ENCODE results near the gene FKBP8. TPM values are rescaled to one million over a fixed set of nuclear protein-coding genes. Genes with fewer than 3 reads are reported as not detected.

The FKBP8 gene
- total RNA-seq, 2 donors from 2014 or later: 235 to 247 TPM

DNA sequence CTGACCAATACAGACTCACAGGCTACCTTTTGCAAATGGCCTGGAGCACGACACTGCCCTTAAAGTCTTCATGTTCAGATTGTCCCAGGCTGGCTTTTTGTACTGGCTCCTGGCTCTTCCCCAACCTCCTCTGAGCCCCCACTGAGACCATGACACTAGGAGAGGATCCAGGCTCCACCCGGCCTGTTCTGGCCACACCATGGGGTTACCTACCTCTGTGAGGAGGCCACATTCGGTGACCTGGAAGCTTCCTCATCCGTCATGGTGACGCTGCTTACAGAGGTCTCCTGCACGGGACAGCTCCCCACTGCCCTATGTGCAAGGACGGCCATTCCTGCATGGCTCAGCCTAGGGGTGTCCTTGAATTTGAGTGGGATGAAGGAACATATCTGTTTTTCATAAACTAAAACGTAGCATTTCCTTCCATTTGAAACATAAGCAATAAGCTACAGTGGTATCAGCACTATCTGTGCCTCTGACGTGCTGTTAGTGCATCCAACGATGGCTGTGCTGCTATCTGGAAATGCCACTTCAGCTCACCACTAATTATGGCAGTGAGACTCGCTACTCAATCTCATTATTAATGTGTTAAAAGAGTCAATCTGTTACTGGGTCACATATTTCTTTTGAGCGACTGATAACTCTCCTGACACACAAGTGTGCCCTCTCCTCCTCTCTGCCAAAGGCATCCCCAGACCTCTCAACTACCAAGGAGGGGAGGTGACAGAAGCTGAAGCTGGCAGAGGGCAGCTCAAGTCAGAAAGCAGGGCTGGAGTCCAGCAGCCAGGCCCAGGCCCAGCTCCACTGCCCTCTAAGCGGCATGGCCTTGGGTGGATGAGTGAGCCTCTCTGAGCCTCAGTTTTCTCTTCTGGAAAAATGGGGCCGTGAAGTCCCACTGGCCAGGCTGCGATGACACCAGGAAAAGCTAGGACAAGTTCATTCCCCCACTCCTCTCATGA lies 51.1 kb downstream of the FKBP8 start:
- H3K4me1 ChIP-seq: peaks cover 79% of the 10 kb centered on the region
- H3K9me3 ChIP-seq: no peaks in the 10 kb centered on the region
- intact Hi-C loops (cut with DNase I): no loop called here
- ATAC-seq: no peak
- no peaks in the 10 kb centered on the region for H3K27me3 ChIP-seq
- peak overlapping the region in 1 of 4 donors; percentile 28 for H3K27ac ChIP-seq
- no peak for DNase-seq
- no peak overlapping the region for H3K4me3 ChIP-seq
- H3K36me3 ChIP-seq (replicated peaks in 1 of 2; ENCODE audit: insufficient read depth in 1 of 2, low read depth in 2 of 2): no peaks in the 10 kb centered on the region
- WGBS, 2 donors: 80 to 82% methylated on average over 14 to 15 of the region's 15 CpGs
- TF ChIP-seq CTCF (IDR thresholded peaks at IDR 0.05): no peak
- no peak for TF ChIP-seq POLR2A (IDR thresholded peaks at IDR 0.05)

- Histone ChIP-seq H3K9me3 (no peaks in the 10 kb centered on the region), H3K36me3 (replicated peaks in 1 of 2; ENCODE audit: insufficient read depth in 1 of 2, low read depth in 2 of 2) (no peaks in the 10 kb centered on the region), H3K27me3 (no peaks in the 10 kb centered on the region), H3K27ac (no peak overlapping the region), H3K4me3 (no peak overlapping the region), H3K4me1 (peaks cover 79% of the 10 kb centered on the region)
- no peak for DNase-seq
- intact Hi-C loops (cut with DNase I): no loop called here
- ATAC-seq: no peak
- TF ChIP-seq POLR2A (IDR thresholded peaks at IDR 0.05) (no peak), CTCF (IDR thresholded peaks at IDR 0.05) (no peak)
- 90 to 95% methylated on average over 6 of the region's 6 CpGs for WGBS, 2 donors
Observed at GRCh38 chr19:18490728-18491127, 52.6 kb downstream of the FKBP8 start.

GRCh38 chr19:18489627-18490184 lies 53.7 kb downstream of the FKBP8 start:
- H3K4me1 ChIP-seq: peaks cover 79% of the 10 kb centered on the region
- ATAC-seq (no peak), DNase-seq (no peak)
- peak overlapping the region in 3 of 4 donors; percentile 47 to 65 (median 52) for H3K27ac ChIP-seq
- TF ChIP-seq POLR2A (IDR thresholded peaks at IDR 0.05) (no peak), CTCF (IDR thresholded peaks at IDR 0.05) (no peak)
- intact Hi-C loops (cut with DNase I): no loop called here
- H3K36me3 ChIP-seq (replicated peaks in 1 of 2; ENCODE audit: insufficient read depth in 1 of 2, low read depth in 2 of 2): no peaks in the 10 kb centered on the region
- no peak overlapping the region for H3K4me3 ChIP-seq
- H3K9me3 ChIP-seq: no peaks in the 10 kb centered on the region
- WGBS, 2 donors: 60 to 81% methylated on average over 2 to 14 of the region's 14 CpGs
- H3K27me3 ChIP-seq: no peaks in the 10 kb centered on the region

GRCh38 chr19:18488838-18489626 lies 54.3 kb downstream of the FKBP8 start:
- peaks cover 76% of the 10 kb centered on the region for H3K4me1 ChIP-seq
- intact Hi-C loops (cut with DNase I): no loop called here
- 20 to 34% methylated on average over 1 to 22 of the region's 22 CpGs for WGBS, 2 donors

More at GRCh38 chr19:18488838-18489626, 54.3 kb downstream of the FKBP8 start:
- Histone ChIP-seq H3K27ac (peak overlapping the region; percentile 10 to 65 (median 50)), H3K9me3 (no peaks in the 10 kb centered on the region), H3K36me3 (replicated peaks in 1 of 2; ENCODE audit: insufficient read depth in 1 of 2, low read depth in 2 of 2) (no peaks in the 10 kb centered on the region), H3K4me3 (no peak overlapping the region), H3K27me3 (no peaks in the 10 kb centered on the region)
- TF ChIP-seq CTCF (IDR thresholded peaks at IDR 0.05): peak; percentile 31 to 76 (median 51)
- no peak for TF ChIP-seq POLR2A (IDR thresholded peaks at IDR 0.05)
- peak; percentile 70 for ATAC-seq
- peak; percentile 68 to 90 (median 83) for DNase-seq
